GM12873 (cell line): ENCODE data around the gene OSCP1.

Experiments used
- CTCF ChIP-seq: IDR thresholded peaks from 2 replicates; pipeline ENCODE4 v1.5.1; 2012; ENCODE audit warnings: low read depth, mild to moderate bottlenecking, moderate library complexity, low read length, control low read depth; ENCODE audit not compliant: insufficient read depth; ENCODE audit errors: missing control alignments

OSCP1 gene

DNA sequence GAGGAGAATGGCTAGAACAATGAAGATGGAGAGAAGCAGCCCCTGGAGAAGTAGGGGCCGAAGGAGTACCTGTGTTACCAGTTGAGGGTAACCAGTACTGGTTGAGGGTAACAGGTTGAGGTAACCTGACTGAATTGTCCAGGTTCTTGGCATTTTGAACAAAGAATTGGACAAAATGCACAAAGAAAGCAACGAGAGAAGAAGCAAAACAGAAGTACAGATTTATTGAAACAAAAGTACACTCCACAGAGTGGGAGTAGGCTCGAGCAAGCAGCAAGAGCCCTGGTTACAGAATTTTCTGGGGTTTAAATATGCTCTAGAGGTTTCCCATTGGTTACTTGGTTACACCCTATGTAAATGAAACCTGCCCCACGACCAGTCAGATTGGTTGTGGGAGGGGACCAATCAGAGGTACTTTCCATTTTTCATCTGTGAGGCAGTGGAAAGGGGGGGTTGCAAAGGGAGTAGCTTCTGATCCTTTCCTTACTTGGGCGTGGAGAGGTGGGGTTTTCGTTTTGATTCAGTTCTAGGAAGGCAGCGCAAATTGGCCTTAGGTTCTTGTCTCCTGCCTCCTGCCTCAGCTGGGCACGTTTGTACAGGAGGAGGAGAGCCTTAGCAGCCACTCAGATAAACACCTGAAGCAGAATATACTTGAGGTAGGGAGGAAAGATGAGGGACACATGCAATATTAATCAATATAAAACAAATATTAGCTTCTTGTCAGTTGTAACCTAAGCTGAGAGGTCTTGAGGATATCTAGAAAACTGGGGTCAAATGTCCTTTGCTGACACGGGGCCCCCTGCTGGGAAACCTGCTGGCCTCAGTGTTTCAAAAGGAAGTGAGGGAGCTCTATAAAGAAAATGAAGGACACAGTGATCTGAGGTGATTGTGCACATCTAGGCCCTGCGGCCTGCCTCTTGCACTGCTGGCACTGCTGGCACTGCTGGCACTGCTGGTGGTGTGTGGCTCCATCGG is 38.3 kb downstream of the OSCP1 start:
- TF ChIP-seq CTCF, result no peak

DNA sequence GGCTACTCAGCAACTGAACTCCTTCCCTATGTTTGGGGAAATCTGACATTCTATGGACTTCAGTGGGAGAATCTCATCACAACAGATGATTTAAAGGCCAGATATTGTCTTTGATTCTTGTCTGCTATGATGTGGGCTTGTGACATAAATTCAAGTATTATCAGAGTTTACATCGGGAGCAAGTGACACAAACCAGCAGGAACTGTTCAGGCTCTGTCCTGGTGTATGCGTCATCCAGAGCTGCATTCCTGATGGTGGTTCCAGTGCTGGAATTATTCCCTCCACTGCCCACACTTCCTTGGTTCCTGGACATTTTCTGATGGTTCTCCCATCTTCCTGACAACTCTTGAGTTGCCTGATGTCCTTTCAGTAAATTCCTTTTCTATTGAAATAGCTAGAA is 41.8 kb downstream of the OSCP1 start:
- no peak for TF ChIP-seq CTCF

- TF ChIP-seq CTCF, result no peak
These were observed 43.8 kb downstream of the OSCP1 start for GRCh38 chr1:36406440-36406839.

- TF ChIP-seq CTCF, result no peak
These were observed 47.8 kb downstream of the OSCP1 start for GRCh38 chr1:36402504-36402890.

- TF ChIP-seq CTCF, result no peak
These were observed 48.4 kb downstream of the OSCP1 start for GRCh38 chr1:36401602-36402503.

DNA sequence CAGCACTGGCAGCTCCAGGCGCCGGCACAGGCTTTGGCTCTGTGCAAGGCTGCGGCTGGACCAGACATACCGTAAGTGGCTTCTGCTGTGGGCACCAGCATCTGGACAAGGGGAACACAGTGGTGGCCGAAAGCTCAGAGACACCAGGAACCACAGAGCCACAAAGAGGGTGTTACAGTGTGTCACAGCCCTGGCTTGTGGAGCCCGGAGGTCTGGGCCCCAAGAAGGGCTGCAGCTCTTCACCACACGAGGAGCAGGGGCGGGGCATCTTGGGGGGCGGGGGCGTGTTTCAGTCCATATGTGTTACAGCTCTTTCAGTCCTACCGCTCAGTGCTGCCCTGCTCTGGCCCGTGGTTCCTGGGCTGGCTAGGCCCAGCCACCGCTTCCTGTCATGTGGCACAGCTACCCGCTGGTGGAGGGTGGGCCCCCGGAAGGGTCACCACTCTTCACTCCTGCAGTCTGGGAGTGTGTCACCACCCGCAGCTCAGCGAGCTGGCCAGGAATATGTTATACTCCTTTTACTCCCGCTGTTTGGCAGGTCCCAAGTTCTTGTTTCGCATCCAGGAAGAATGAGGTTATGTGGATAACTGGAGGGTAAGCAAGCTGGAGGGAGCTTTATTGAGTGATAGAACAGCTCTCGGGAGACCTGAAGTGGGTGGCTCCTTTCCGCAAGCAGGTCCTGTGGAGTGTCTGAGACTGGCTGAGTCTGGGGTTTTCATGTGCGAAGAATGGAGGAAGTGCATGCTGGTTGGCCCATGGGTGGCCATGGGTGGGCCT is 49.2 kb downstream of the OSCP1 start:
- TF ChIP-seq CTCF, result no peak
